ENCODE results near the gene UNC119B.

Gene UNC119B

GRCh38 chr12:120735181-120735580, 24.9 kb downstream of the UNC119B start:
- no peak for DNase-seq (ENCODE audit: extremely low read depth, insufficient read length)
- Histone ChIP-seq H3K4me3 (replicated peaks; ENCODE audit: low read depth, low read length) (no peak overlapping the region), H3K27me3 (replicated peaks; ENCODE audit: control insufficient read depth, insufficient read depth, low read length) (no peaks in the 10 kb centered on the region), H3K36me3 (ENCODE audit: control insufficient read depth, insufficient read depth, low read length) (peaks cover 2% of the 10 kb centered on the region)
- no peak for TF ChIP-seq CTCF (IDR thresholded peaks at IDR 0.05; ENCODE audit: insufficient read depth, low read length, poor library complexity, severe bottlenecking)

GRCh38 chr12:120736404-120737331, 26.4 kb downstream of the UNC119B start:
- H3K36me3 ChIP-seq (ENCODE audit: control insufficient read depth, insufficient read depth, low read length) = no peaks in the 10 kb centered on the region; the same call in 1 of the 2 replicates
- no peak for DNase-seq (ENCODE audit: extremely low read depth, insufficient read length)
- TF ChIP-seq CTCF (IDR thresholded peaks at IDR 0.05; ENCODE audit: insufficient read depth, low read length, poor library complexity, severe bottlenecking) = no peak
- H3K4me3 ChIP-seq (replicated peaks; ENCODE audit: low read depth, low read length) = no peak overlapping the region
- no peaks in the 10 kb centered on the region for H3K27me3 ChIP-seq (replicated peaks; ENCODE audit: control insufficient read depth, insufficient read depth, low read length)

- peak; percentile 37 for TF ChIP-seq CTCF (IDR thresholded peaks at IDR 0.05; ENCODE audit: insufficient read depth, low read length, poor library complexity, severe bottlenecking)
- DNase-seq (ENCODE audit: extremely low read depth, insufficient read length) = no peak
- H3K27me3 ChIP-seq (replicated peaks; ENCODE audit: control insufficient read depth, insufficient read depth, low read length) = no peaks in the 10 kb centered on the region
- no peak overlapping the region for H3K4me3 ChIP-seq (replicated peaks; ENCODE audit: low read depth, low read length)
- no peaks in the 10 kb centered on the region; the same call in 1 of the 2 replicates for H3K36me3 ChIP-seq (ENCODE audit: control insufficient read depth, insufficient read depth, low read length)
These were observed 27.4 kb downstream of the UNC119B start for GRCh38 chr12:120737557-120738251.

GRCh38 chr12:120738252-120739030, 28.2 kb downstream of the UNC119B start:
- no peak for DNase-seq (ENCODE audit: extremely low read depth, insufficient read length)
- TF ChIP-seq CTCF (IDR thresholded peaks at IDR 0.05; ENCODE audit: insufficient read depth, low read length, poor library complexity, severe bottlenecking) = no peak
- Histone ChIP-seq H3K4me3 (replicated peaks; ENCODE audit: low read depth, low read length) (no peak overlapping the region), H3K36me3 (ENCODE audit: control insufficient read depth, insufficient read depth, low read length) (no peaks in the 10 kb centered on the region; the same call in 1 of the 2 replicates), H3K27me3 (replicated peaks; ENCODE audit: control insufficient read depth, insufficient read depth, low read length) (no peaks in the 10 kb centered on the region)

- no peak overlapping the region for H3K4me3 ChIP-seq (replicated peaks; ENCODE audit: low read depth, low read length)
- no peaks in the 10 kb centered on the region; the same call in 1 of the 2 replicates for H3K36me3 ChIP-seq (ENCODE audit: control insufficient read depth, insufficient read depth, low read length)
- no peak for DNase-seq (ENCODE audit: extremely low read depth, insufficient read length)
- TF ChIP-seq CTCF (IDR thresholded peaks at IDR 0.05; ENCODE audit: insufficient read depth, low read length, poor library complexity, severe bottlenecking) = no peak
- H3K27me3 ChIP-seq (replicated peaks; ENCODE audit: control insufficient read depth, insufficient read depth, low read length) = no peaks in the 10 kb centered on the region
These were observed 28.9 kb downstream of the UNC119B start for GRCh38 chr12:120739031-120739762.
